ENCODE measurements around the gene EPOP. TPM values are rescaled to one million over a fixed set of nuclear protein-coding genes. Genes with fewer than 3 reads are reported as not detected.

EPOP gene
- total and polyA plus RNA-seq, 2 of the 13 experiments (the other 11 are each of a cell fraction or from before 2014, with no cell fraction given) = 14.7 to 37.8 TPM

- TF ChIP-seq ZBTB44 (CRISPR knock-in tag; IDR thresholded peaks at IDR 0.05) = no peak
- no peak for TF ChIP-seq DR1 (CRISPR knock-in tag; IDR thresholded peaks at IDR 0.05)
- peak; percentile 70 for TF ChIP-seq MIER2 (CRISPR knock-in tag; IDR thresholded peaks at IDR 0.05)
- 0 out of 2 replicates have a peak, but pooled peaks have one; percentile 80 for TF ChIP-seq KLF11 (CRISPR knock-in tag; IDR thresholded peaks at IDR 0.05)
- TF ChIP-seq CCDC6 (CRISPR knock-in tag; IDR thresholded peaks at IDR 0.05) = no peak
- peak; percentile 95 for TF ChIP-seq SMAD3 (CRISPR knock-in tag; IDR thresholded peaks at IDR 0.05)
- peak; percentile 35; the same call in 1 of the 2 replicates for TF ChIP-seq ZNF749 (CRISPR knock-in tag; IDR thresholded peaks at IDR 0.05; ENCODE audit: borderline replicate concordance)
- peak; percentile 66 for TF ChIP-seq THAP11 (CRISPR knock-in tag; IDR thresholded peaks at IDR 0.05)
- TF ChIP-seq HMGXB3 (CRISPR knock-in tag; IDR thresholded peaks at IDR 0.05; ENCODE audit: borderline replicate concordance) = peak; percentile 74; the same call in 1 of the 2 replicates
- TF ChIP-seq PRPF4 (IDR thresholded peaks at IDR 0.05; ENCODE audit: low read depth, low read length, poor library complexity, severe bottlenecking) = no peak
- peak; percentile 81 for TF ChIP-seq PATZ1 (CRISPR knock-in tag; IDR thresholded peaks at IDR 0.05)
- 0 out of 2 replicates have a peak, but pooled peaks have one; percentile 7 for TF ChIP-seq GABPB1 (CRISPR knock-in tag; IDR thresholded peaks at IDR 0.05)
- TF ChIP-seq ZNF576 (CRISPR knock-in tag; IDR thresholded peaks at IDR 0.05) = no peak
- no peak for TF ChIP-seq MATR3 (CRISPR knock-in tag; IDR thresholded peaks at IDR 0.05)
- no peak for TF ChIP-seq ZNF446 (CRISPR knock-in tag; IDR thresholded peaks at IDR 0.05)
- TF ChIP-seq POLR2G (IDR thresholded peaks at IDR 0.05; ENCODE audit: low read depth, low read length) = no peak
- TF ChIP-seq KLF16 (CRISPR knock-in tag; IDR thresholded peaks at IDR 0.05) = peak in 1 of 2 experiments; percentile 84; a peak in 2 of 4 replicates
- 0 out of 2 replicates have a peak, but pooled peaks have one; percentile 62 for TF ChIP-seq ZNF792 (CRISPR knock-in tag; IDR thresholded peaks at IDR 0.05)
- peak; percentile 77; the same call in 1 of the 2 replicates for TF ChIP-seq ADNP (CRISPR knock-in tag; IDR thresholded peaks at IDR 0.05)
- TF ChIP-seq NR3C1 (CRISPR knock-in tag; IDR thresholded peaks at IDR 0.05) = no peak
- TF ChIP-seq ZNF567 (CRISPR knock-in tag; IDR thresholded peaks at IDR 0.05; ENCODE audit: borderline replicate concordance) = no peak
- no peak for TF ChIP-seq MBD4 (IDR thresholded peaks at IDR 0.05; ENCODE audit: borderline replicate concordance, low read length)
- peak; percentile 55; the same call in 1 of the 2 replicates for TF ChIP-seq ZNF292 (CRISPR knock-in tag; IDR thresholded peaks at IDR 0.05; ENCODE audit: borderline replicate concordance, low read depth)
Observed at GRCh38 chr17:38667099-38667786, 7.5 kb downstream of the EPOP start (continued).
